Breast epithelium (tissue), 3 donors: ENCODE measurements around the gene RNF34.

ENCODE experiments used
- POLR2A ChIP-seq: fragments of 450-650 bp; IDR thresholded peaks from one replicate; pipeline ENCODE4 v1.6.1; 2016; ENCODE audit warnings: antibody characterized with exemption, mild to moderate bottlenecking, moderate library complexity
- POLR2AphosphoS5 ChIP-seq, 3 donors: sonication (generic); formaldehyde crosslinking; IDR thresholded peaks; one replicate each; pipeline ENCODE4 v1.6.1; 2017; ENCODE audit warnings: antibody characterized with exemption in 3 of 3
- TF ChIP-seq, protein P1 (sequence below), 3 donors: fragments of 450-650 bp; IDR thresholded peaks; one replicate each; pipeline ENCODE4 v1.5.1; 2016 to 2017; ENCODE audit warnings: antibody characterized with exemption in 3 of 3, mild to moderate bottlenecking in 3 of 3, moderate library complexity in 3 of 3

DNA sequence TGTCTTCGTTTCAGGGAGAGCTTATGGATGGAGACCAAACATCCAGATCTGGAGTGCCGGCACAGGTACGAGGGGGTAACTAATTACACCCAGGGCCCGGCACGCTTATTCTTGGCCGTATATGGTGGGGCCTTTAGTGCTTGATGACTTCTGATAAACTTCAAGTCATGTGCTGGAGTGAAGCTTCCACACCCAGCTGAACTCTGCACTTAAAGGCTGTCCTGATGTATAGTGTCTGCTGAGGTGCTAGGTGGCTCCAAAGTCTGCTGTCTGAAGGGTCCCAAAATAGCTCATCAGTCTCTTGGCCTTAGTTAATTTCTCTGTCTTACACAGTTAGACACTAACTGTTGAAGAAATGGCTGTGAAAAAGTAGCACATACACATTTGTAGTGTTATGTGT, 17.9 kb downstream of the RNF34 start:
- TF ChIP-seq, protein P1, sequence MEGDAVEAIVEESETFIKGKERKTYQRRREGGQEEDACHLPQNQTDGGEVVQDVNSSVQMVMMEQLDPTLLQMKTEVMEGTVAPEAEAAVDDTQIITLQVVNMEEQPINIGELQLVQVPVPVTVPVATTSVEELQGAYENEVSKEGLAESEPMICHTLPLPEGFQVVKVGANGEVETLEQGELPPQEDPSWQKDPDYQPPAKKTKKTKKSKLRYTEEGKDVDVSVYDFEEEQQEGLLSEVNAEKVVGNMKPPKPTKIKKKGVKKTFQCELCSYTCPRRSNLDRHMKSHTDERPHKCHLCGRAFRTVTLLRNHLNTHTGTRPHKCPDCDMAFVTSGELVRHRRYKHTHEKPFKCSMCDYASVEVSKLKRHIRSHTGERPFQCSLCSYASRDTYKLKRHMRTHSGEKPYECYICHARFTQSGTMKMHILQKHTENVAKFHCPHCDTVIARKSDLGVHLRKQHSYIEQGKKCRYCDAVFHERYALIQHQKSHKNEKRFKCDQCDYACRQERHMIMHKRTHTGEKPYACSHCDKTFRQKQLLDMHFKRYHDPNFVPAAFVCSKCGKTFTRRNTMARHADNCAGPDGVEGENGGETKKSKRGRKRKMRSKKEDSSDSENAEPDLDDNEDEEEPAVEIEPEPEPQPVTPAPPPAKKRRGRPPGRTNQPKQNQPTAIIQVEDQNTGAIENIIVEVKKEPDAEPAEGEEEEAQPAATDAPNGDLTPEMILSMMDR (IDR thresholded peaks at IDR 0.05): no peak
- no peak for TF ChIP-seq POLR2AphosphoS5 (IDR thresholded peaks at IDR 0.05)
- no peak for TF ChIP-seq POLR2A
